K562 (cell line): ENCODE data around the gene PTAFR. TPM values are rescaled to one million over a fixed set of nuclear protein-coding genes. Genes with fewer than 3 reads are reported as not detected.
A peak's percentile ranks its signal among the peaks of the same experiment; 100 is the strongest.

Experiments
- ATAC-seq: fragments of 200-7000 bp; cut with Tn5 transposase; 3 replicates; pipeline ENCODE4 v1.9.1; 2020; ENCODE audit warnings: moderate library complexity
- BruUV-seq: library from RNA; stranded (reverse); fragments of 400-500 nt; replicated peaks from 2 replicates; lab custom pipeline; 2021; lab: Mats Ljungman, UMichigan
- CTCF ChIA-PET: fragments of 300-600 bp; formaldehyde crosslinking; extraction: SDS; loops from one replicate; lab custom pipeline; 2021; ENCODE audit warnings: low intra/inter-chr PET ratio; lab: Yijun Ruan, JAX
- POLR2A ChIA-PET: fragments of 300-600, 350-650 bp; sonication (Branson Sonifier 250); formaldehyde crosslinking; extraction: SDS; loops from one replicate; lab custom pipeline; 2021; ENCODE audit warnings: antibody characterized with exemption, inconsistent platforms; lab: Yijun Ruan, JAX
- DNase-seq, 4 experiments: peaks; one replicate each; pipeline versions ENCODE4 v3.0.0 to v3.0.0-alpha.2; 2011 to 2018; ENCODE audit warnings: low spot score in 3 of 4, mixed read lengths in 3 of 4; ENCODE audit errors: extremely low read depth in 1 of 4
- FAIRE-seq: peaks from 2 replicates; lab custom pipeline; 2011; peaks lifted over from hg19 to GRCh38; lab: Jason Lieb, UNC
- H2AFZ ChIP-seq: 2 replicates; pipeline ENCODE4 v1.6.0; 2011; ENCODE audit warnings: low read depth, low read length, control low read depth, inconsistent platforms
- H3K27ac ChIP-seq: fragments of 200-600 bp; 3 replicates; pipeline ENCODE4 v1.8.0; 2011; ENCODE audit warnings: low read depth, mild to moderate bottlenecking, control low read depth, inconsistent platforms, low read length, moderate library complexity, mixed read lengths; ENCODE audit errors: extremely low read depth
- H3K27me3 ChIP-seq, 2 experiments: fragments of 300-600 bp in 1 of 2; 2 replicates in 1 of 2; 3 replicates in 1 of 2; pipeline versions ENCODE4 v1.6.0 to v1.8.0; 2011; ENCODE audit warnings: inconsistent platforms in 2 of 2, low read length in 2 of 2, mild to moderate bottlenecking in 1 of 2, mixed read lengths in 1 of 2, moderate library complexity in 1 of 2; ENCODE audit not compliant: control insufficient read depth in 2 of 2, insufficient read depth in 2 of 2
- H3K36me3 ChIP-seq: fragments of 300-600 bp; 3 replicates; pipeline ENCODE4 v1.8.0; 2011; ENCODE audit warnings: mild to moderate bottlenecking, low read length, inconsistent platforms; ENCODE audit not compliant: control insufficient read depth, insufficient read depth
- H3K4me1 ChIP-seq, 2 experiments: fragments of 200-600 bp in 1 of 2; replicated peaks in 1 of 2; 2 replicates in 1 of 2; 3 replicates in 1 of 2; pipeline versions ENCODE4 v1.5.1 to v1.8.0; 2011; ENCODE audit warnings: inconsistent platforms in 2 of 2, low read length in 2 of 2, mild to moderate bottlenecking in 1 of 2, mixed read lengths in 1 of 2, moderate library complexity in 1 of 2; ENCODE audit not compliant: control insufficient read depth in 2 of 2, insufficient read depth in 2 of 2
- H3K4me2 ChIP-seq: 2 replicates; pipeline ENCODE4 v1.6.1; 2011; ENCODE audit warnings: low read length, control low read depth, inconsistent platforms, mixed read lengths; ENCODE audit not compliant: insufficient read depth
- H3K4me3 ChIP-seq: fragments of 200-600 bp; sonication (generic), shearing (Covaris generic); 2 replicates; pipeline ENCODE4 v1.5.1; 2016; ENCODE audit warnings: control low read depth, inconsistent platforms
- H3K79me2 ChIP-seq: fragments of 200-600 bp; 3 replicates; pipeline ENCODE4 v1.8.0; 2011; ENCODE audit warnings: low read length, inconsistent platforms; ENCODE audit not compliant: control insufficient read depth, insufficient read depth
- H3K9ac ChIP-seq, 2 experiments: 2 replicates each; pipeline versions ENCODE4 v1.6.0 to v1.6.1; 2011; ENCODE audit warnings: low read depth in 2 of 2, low read length in 2 of 2, control low read depth in 1 of 2, inconsistent platforms in 1 of 2, mild to moderate bottlenecking in 1 of 2, mixed read lengths in 1 of 2; ENCODE audit not compliant: insufficient read depth in 1 of 2
- H3K9me1 ChIP-seq: one replicate; pipeline ENCODE4 v1.6.0; 2011; ENCODE audit warnings: inconsistent platforms, mild to moderate bottlenecking, low read length, moderate library complexity; ENCODE audit not compliant: control insufficient read depth, insufficient read depth
- H3K9me3 ChIP-seq: replicated peaks from 2 replicates; pipeline ENCODE4 v1.5.1; 2011; ENCODE audit warnings: low read depth, low read length, inconsistent platforms; ENCODE audit not compliant: control insufficient read depth, insufficient read depth
- H4K20me1 ChIP-seq: replicated peaks from 2 replicates; pipeline ENCODE4 v1.6.1; 2011; ENCODE audit warnings: low read length, inconsistent platforms, mixed read lengths; ENCODE audit not compliant: control insufficient read depth, insufficient read depth
- ELF1 ChIP-seq: fragments of 200-800 bp; sonication (Bioruptor generic); IDR thresholded peaks from 2 replicates; pipeline ENCODE4 v1.6.1; 2016; ENCODE audit warnings: missing genetic modification characterization, missing compliant biosample characterization
- EP300 ChIP-seq: IDR thresholded peaks from 2 replicates; pipeline ENCODE4 v1.6.1; 2012; ENCODE audit warnings: low read length, improper control_type of control experiment
- NBN ChIP-seq: fragments of 450-650 bp; IDR thresholded peaks from 2 replicates; pipeline ENCODE4 v1.6.1; 2016; ENCODE audit warnings: low read depth, mild to moderate bottlenecking
- NFRKB ChIP-seq: fragments of 450-650 bp; IDR thresholded peaks from 2 replicates; pipeline ENCODE4 v1.6.1; 2016; ENCODE audit warnings: low read depth
- ZKSCAN1 ChIP-seq: fragments of 150-350 bp; IDR thresholded peaks from 2 replicates; pipeline ENCODE4 v1.6.1; 2016; ENCODE audit warnings: low read depth, low read length
- ZNF184 ChIP-seq: sonication (generic); formaldehyde crosslinking; IDR thresholded peaks from 2 replicates; pipeline ENCODE4 v1.5.0; 2020; ENCODE audit warnings: missing genetic modification reagents
- ZNF384 ChIP-seq: IDR thresholded peaks from 2 replicates; pipeline ENCODE4 v1.6.1; 2012; ENCODE audit warnings: low read depth, low read length, improper control_type of control experiment
- ZNF512 ChIP-seq: IDR thresholded peaks from 2 replicates; pipeline ENCODE4 v1.6.1; 2016; ENCODE audit warnings: missing genetic modification characterization, missing compliant biosample characterization
- WGBS: fragments of 100-300 bp; shearing (Covaris generic); methylation state at CpG from one replicate; pipeline ENCODE4 v1.1.6; 2016; ENCODE audit warnings: low coverage, mixed read lengths; ENCODE audit not compliant: insufficient coverage; ENCODE audit errors: missing lambda C conversion rate; 5-methylcytosine and 5-hydroxymethylcytosine counted together
- in situ Hi-C: fragments of 300-500 bp; cut with MboI; formaldehyde crosslinking; loops from 4 replicates; pipeline ENCODE4 v1.15.0; 2018; ENCODE audit warnings: inconsistent platforms, mixed read lengths
- intact Hi-C: fragments of 100-400 bp; cut with micrococcal nuclease; formaldehyde crosslinking; loops from 2 replicates; pipeline ENCODE4 v1.14.2; 2022
- polyA plus RNA-seq, 8 experiments: library from polyadenylated mRNA; depleted of rRNA in 4 of 8; stranded (reverse) in 5 of 8; unstranded in 3 of 8; fragments of >200 nt; fragmentation: Nextera tagmentation in 2 of 8; fragmentation: Illumina TruSeq in 1 of 8; extraction: Ambion mirVana in 2 of 8; extraction: Trizol in 1 of 8; gene quantifications; 2 replicates each; pipeline versions ENCODE4 v1.2.1 to v1.2.3, GENCODE V29; 2011 to 2014; ENCODE audit warnings: inconsistent platforms in 1 of 8, missing spikeins in 1 of 8
- total RNA-seq, 7 experiments: library from RNA; depleted of rRNA in 6 of 7; stranded (reverse); fragments of >200 nt in 6 of 7; fragmentation: Illumina TruSeq in 2 of 7; extraction: Trizol in 2 of 7; gene quantifications; 2 replicates each; pipeline versions ENCODE4 v1.2.1 to v1.2.3, GENCODE V29; 2011 to 2021; ENCODE audit warnings: low replicate concordance in 1 of 7

The PTAFR gene
- total and polyA plus RNA-seq, 9 of the 15 experiments (the other 6 are each of a cell fraction or from before 2014, with no cell fraction given) = 0.15 to 0.55 (median 0.40) TPM; not detected in 1

DNA sequence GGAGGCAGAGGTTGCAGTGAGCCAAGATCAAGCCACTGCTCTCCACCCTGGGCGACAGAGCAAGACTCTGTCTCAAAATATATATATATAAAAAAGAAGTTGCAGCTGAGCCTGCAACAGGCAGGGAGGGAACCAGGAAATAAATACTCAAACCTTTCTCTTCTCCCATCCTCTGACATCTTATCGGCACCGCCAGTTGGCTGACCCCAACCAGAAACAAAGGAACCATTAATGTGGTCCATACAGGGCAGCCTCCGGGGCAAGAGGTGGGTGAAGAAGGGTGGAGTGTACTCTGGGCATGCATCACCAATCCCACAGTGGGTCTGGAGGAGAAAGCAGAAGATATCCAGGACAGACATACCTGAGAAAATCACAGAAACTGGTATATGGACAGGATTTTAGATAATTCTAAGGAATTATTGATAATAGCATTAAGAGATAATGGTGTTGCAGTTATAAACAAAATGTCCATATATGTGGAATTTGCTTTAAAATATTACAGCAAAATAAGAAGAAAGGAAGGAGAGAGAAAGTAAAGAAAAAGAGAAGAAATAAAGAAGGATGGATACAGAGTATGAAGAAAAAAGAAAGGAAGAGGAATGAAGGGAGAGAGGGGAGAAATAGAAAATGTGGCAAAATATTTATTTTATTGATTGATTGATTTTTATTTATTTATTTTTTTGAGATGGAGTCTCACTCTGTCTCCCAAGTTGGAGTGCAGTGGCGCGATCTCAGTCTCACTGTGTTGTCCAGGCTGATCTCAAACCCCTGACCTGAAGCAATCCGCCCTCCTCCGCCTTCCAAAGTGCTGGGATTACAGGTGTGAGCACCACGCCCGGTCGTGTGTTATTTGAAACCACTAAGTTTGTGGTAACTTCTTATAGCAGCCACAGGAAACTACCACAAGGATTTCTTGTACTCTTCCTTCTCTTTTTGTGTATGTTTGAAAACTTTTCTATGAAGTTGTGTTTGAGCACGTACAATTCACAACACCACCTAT lies 4.1 kb upstream of the PTAFR start:
- FAIRE-seq (peak; percentile 15), ATAC-seq (peak; percentile 35), DNase-seq (no peak)
- Histone ChIP-seq H3K4me3 (no peak overlapping the region), H3K4me2 (no peak overlapping the region), H3K9me1 (no peaks in the 10 kb centered on the region), H3K4me1 (peaks cover 0 to 4% of the 10 kb centered on the region in 2 experiments; a peak in 1 of 5 replicates), H4K20me1 (no peaks in the 10 kb centered on the region), H3K27ac (no peak overlapping the region), H3K27me3 (peaks cover 0 to 4% of the 10 kb centered on the region in 2 experiments; a peak in 2 of 5 replicates), H3K79me2 (no peaks in the 10 kb centered on the region), H3K9ac (no peak overlapping the region), H3K36me3 (no peaks in the 10 kb centered on the region), H3K9me3 (no peaks in the 10 kb centered on the region), H2AFZ (no peak overlapping the region)
- TF ChIP-seq ZKSCAN1 (no peak), ZNF384 (no peak), EP300 (no peak), NBN (no peak), ELF1 (tag) (no peak), ZNF184 (CRISPR knock-in tag) (0 out of 2 replicates have a peak, but pooled peaks have one; percentile 24), ZNF512 (tag) (peak; percentile 76), NFRKB (no peak)
- intact Hi-C loops (no loop called here), in situ Hi-C loops (no loop called here)
- POLR2A ChIA-PET = interaction anchor here (0.6 to 0.7 kb wide), 2 partner anchors 14 to 212 kb away, joined by 3 read pairs; no protein-coding TSS in a partner anchor
- BruUV-seq = no TSS peak
- CTCF ChIA-PET = no interaction called here
- 13% methylated on average over 12 of the region's 12 CpGs for WGBS
